Measurements from ENCODE around the gene MCM3AP.

MCM3AP gene

GRCh38 chr21:46234436-46234950 is 50.9 kb downstream of the MCM3AP start:
- H3K27ac ChIP-seq (ENCODE audit: low read depth, low read length), result no peak overlapping the region
- H3K36me3 ChIP-seq (ENCODE audit: low read length), result peaks cover 31% of the 10 kb centered on the region
- H3K9me2 ChIP-seq (replicated peaks; ENCODE audit: insufficient read depth, low read length), result no peaks in the 10 kb centered on the region
- no peak overlapping the region for H3K9ac ChIP-seq (ENCODE audit: low read length)
- no peaks in the 10 kb centered on the region for H4K20me1 ChIP-seq (ENCODE audit: low read depth, low read length)
- H3K79me2 ChIP-seq (ENCODE audit: insufficient read depth, low read length), result peaks cover 29% of the 10 kb centered on the region; the same call in 1 of the 2 replicates
- no peak overlapping the region for H2AFZ ChIP-seq (ENCODE audit: low read depth, low read length, severe bottlenecking)
- H3K4me2 ChIP-seq (ENCODE audit: low read depth, low read length, poor library complexity, severe bottlenecking), result no peak overlapping the region
- no peak for TF ChIP-seq EZH2phosphoT487 (conservative IDR thresholded peaks at IDR 0.05; ENCODE audit: low read length)
- no peak for TF ChIP-seq CTCF (IDR thresholded peaks at IDR 0.05; ENCODE audit: insufficient read depth, low read length, poor library complexity, severe bottlenecking)
- H3K4me3 ChIP-seq (ENCODE audit: insufficient read depth, low read length, poor library complexity, severe bottlenecking), result no peak overlapping the region
- no peaks in the 10 kb centered on the region for H3K9me3 ChIP-seq (ENCODE audit: insufficient read depth, low read length)
- H3K27me3 ChIP-seq (ENCODE audit: low read length), result no peaks in the 10 kb centered on the region
- peaks cover 9% of the 10 kb centered on the region; the same call in 1 of the 2 replicates for H3F3A ChIP-seq (ENCODE audit: insufficient read depth)

GRCh38 chr21:46229923-46230260 is 55.5 kb downstream of the MCM3AP start:
- Histone ChIP-seq H3K27ac (ENCODE audit: low read depth, low read length) (peak overlapping the region; percentile 64), H3K9me3 (ENCODE audit: insufficient read depth, low read length) (no peaks in the 10 kb centered on the region), H4K20me1 (ENCODE audit: low read depth, low read length) (no peaks in the 10 kb centered on the region), H3K79me2 (ENCODE audit: insufficient read depth, low read length) (peaks cover 62% of the 10 kb centered on the region), H3K36me3 (ENCODE audit: low read length) (peaks cover 8% of the 10 kb centered on the region), H3K9me2 (replicated peaks; ENCODE audit: insufficient read depth, low read length) (no peaks in the 10 kb centered on the region), H3K4me3 (ENCODE audit: insufficient read depth, low read length, poor library complexity, severe bottlenecking) (peak overlapping the region; percentile 97), H3K9ac (ENCODE audit: low read length) (peak overlapping the region; percentile 92), H3F3A (ENCODE audit: insufficient read depth) (peaks cover 12% of the 10 kb centered on the region; the same call in 1 of the 2 replicates), H3K4me2 (ENCODE audit: low read depth, low read length, poor library complexity, severe bottlenecking) (peak overlapping the region; percentile 87), H2AFZ (ENCODE audit: low read depth, low read length, severe bottlenecking) (no peak overlapping the region), H3K27me3 (ENCODE audit: low read length) (no peaks in the 10 kb centered on the region)
- no peak for TF ChIP-seq EZH2phosphoT487 (conservative IDR thresholded peaks at IDR 0.05; ENCODE audit: low read length)

- Histone ChIP-seq H3F3A (ENCODE audit: insufficient read depth) (peaks cover 12% of the 10 kb centered on the region; the same call in 1 of the 2 replicates), H3K4me2 (ENCODE audit: low read depth, low read length, poor library complexity, severe bottlenecking) (peak overlapping the region; percentile 87), H3K9me3 (ENCODE audit: insufficient read depth, low read length) (no peaks in the 10 kb centered on the region), H3K27me3 (ENCODE audit: low read length) (no peaks in the 10 kb centered on the region), H3K9me2 (replicated peaks; ENCODE audit: insufficient read depth, low read length) (no peaks in the 10 kb centered on the region), H3K4me3 (ENCODE audit: insufficient read depth, low read length, poor library complexity, severe bottlenecking) (peak overlapping the region; percentile 97), H3K9ac (ENCODE audit: low read length) (peak overlapping the region; percentile 92), H2AFZ (ENCODE audit: low read depth, low read length, severe bottlenecking) (peak overlapping the region; percentile 67), H3K27ac (ENCODE audit: low read depth, low read length) (peak overlapping the region; percentile 64), H4K20me1 (ENCODE audit: low read depth, low read length) (no peaks in the 10 kb centered on the region), H3K36me3 (ENCODE audit: low read length) (peaks cover 6% of the 10 kb centered on the region), H3K79me2 (ENCODE audit: insufficient read depth, low read length) (peaks cover 67% of the 10 kb centered on the region)
- no peak for TF ChIP-seq EZH2phosphoT487 (conservative IDR thresholded peaks at IDR 0.05; ENCODE audit: low read length)
- peak; percentile 15 for TF ChIP-seq CTCF (IDR thresholded peaks at IDR 0.05; ENCODE audit: insufficient read depth, low read length, poor library complexity, severe bottlenecking)
These were observed 56.1 kb downstream of the MCM3AP start for GRCh38 chr21:46229133-46229922.

Data from SU-DHL-6 (cell line).